ENCODE measurements around the gene CYP19A1. TPM values are rescaled to one million over a fixed set of nuclear protein-coding genes. Genes with fewer than 3 reads are reported as not detected.
A peak's percentile ranks its signal among the peaks of the same experiment; 100 is the strongest.

Gene CYP19A1
- total RNA-seq, 1 experiment from 2014 or later = 0.94 TPM

DNA sequence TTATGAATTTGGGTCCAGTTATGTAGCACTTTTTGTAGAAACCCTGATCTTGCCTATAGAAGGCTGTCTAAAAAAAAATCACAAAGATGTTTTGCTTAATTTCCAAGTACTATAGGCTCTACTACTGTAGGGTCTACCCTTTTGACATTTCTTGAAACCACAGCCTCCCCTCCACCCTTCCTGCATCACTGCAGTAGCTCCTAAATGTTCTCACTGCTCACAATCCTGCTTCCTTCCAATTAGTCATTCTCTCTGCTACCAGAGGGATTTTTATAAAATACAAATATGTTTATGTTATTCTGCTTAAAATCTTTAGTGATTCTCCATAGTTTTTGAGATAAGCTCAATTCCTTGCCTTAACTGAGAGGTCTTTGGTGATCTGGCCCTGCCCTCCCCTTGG lies 114.0 kb downstream of the CYP19A1 start:
- H3K79me2 ChIP-seq (ENCODE audit: low read depth) = no peaks in the 10 kb centered on the region
- TF ChIP-seq, protein P1, sequence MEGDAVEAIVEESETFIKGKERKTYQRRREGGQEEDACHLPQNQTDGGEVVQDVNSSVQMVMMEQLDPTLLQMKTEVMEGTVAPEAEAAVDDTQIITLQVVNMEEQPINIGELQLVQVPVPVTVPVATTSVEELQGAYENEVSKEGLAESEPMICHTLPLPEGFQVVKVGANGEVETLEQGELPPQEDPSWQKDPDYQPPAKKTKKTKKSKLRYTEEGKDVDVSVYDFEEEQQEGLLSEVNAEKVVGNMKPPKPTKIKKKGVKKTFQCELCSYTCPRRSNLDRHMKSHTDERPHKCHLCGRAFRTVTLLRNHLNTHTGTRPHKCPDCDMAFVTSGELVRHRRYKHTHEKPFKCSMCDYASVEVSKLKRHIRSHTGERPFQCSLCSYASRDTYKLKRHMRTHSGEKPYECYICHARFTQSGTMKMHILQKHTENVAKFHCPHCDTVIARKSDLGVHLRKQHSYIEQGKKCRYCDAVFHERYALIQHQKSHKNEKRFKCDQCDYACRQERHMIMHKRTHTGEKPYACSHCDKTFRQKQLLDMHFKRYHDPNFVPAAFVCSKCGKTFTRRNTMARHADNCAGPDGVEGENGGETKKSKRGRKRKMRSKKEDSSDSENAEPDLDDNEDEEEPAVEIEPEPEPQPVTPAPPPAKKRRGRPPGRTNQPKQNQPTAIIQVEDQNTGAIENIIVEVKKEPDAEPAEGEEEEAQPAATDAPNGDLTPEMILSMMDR (conservative IDR thresholded peaks at IDR 0.05) = no peak
- no peak for TF ChIP-seq EZH2 (IDR thresholded peaks at IDR 0.05; ENCODE audit: low read depth)
- H3K27ac ChIP-seq = no peak overlapping the region
- ChIA-PET CTCF (interaction anchor here (1.4 kb wide), 1 partner anchor 61 kb away, joined by 4 read pairs; no protein-coding TSS in a partner anchor), POLR2A (ENCODE audit: unreplicated experiment) (no interaction called here)
- H3K9me3 ChIP-seq (ENCODE audit: insufficient read depth, low read depth) = no peaks in the 10 kb centered on the region
- H3K9me2 ChIP-seq (ENCODE audit: insufficient read depth) = no peaks in the 10 kb centered on the region
- H3K27me3 ChIP-seq (ENCODE audit: insufficient read depth, low read depth) = no peaks in the 10 kb centered on the region
- intact Hi-C loops (cut with micrococcal nuclease; ENCODE audit: unreplicated experiment) = no loop called here
- H3K4me2 ChIP-seq = no peak overlapping the region
- H3K36me3 ChIP-seq (ENCODE audit: low read depth) = no peaks in the 10 kb centered on the region
- no peaks in the 10 kb centered on the region for H4K20me1 ChIP-seq (ENCODE audit: insufficient read depth)
- DNase-seq = no peak
- peaks cover 6% of the 10 kb centered on the region for H3K4me1 ChIP-seq (replicated peaks; ENCODE audit: insufficient read depth)
- H3K4me3 ChIP-seq = no peak overlapping the region
- H3F3A ChIP-seq (ENCODE audit: insufficient read depth, low read depth) = no peaks in the 10 kb centered on the region
- BruUV-seq (replicated peaks) = no TSS peak
- no peak overlapping the region for H2AFZ ChIP-seq

DNA sequence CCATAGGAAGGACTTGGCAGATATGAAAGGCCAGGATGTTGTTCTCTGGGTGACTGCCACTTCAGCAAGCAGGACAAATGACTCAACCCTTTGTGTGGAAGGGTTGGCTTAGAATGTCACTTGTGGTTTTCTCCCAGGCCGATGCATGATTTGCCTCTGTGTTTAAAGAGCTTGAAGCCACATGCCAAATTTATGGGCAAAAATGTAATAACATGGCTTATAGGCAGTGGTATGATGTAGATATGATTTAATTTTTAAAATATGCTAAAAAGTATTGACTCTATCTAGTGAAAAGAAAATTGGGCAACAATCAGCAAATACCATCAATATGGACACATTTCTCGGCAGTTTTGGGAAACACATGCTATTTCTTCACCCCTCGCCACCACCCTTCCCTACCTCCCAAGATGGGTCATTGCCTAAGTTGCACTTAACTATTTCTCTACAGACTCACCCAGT lies 114.6 kb downstream of the CYP19A1 start:
- H3K4me3 ChIP-seq = no peak overlapping the region
- H3K9me2 ChIP-seq (ENCODE audit: insufficient read depth) = no peaks in the 10 kb centered on the region
- H4K20me1 ChIP-seq (ENCODE audit: insufficient read depth) = no peaks in the 10 kb centered on the region
- H3K79me2 ChIP-seq (ENCODE audit: low read depth) = no peaks in the 10 kb centered on the region
- peaks cover 6% of the 10 kb centered on the region for H3K4me1 ChIP-seq (replicated peaks; ENCODE audit: insufficient read depth)
- H3K4me2 ChIP-seq = no peak overlapping the region
- H3K27me3 ChIP-seq (ENCODE audit: insufficient read depth, low read depth) = no peaks in the 10 kb centered on the region
- DNase-seq = peak; percentile 35 to 45
- intact Hi-C loops (cut with micrococcal nuclease; ENCODE audit: unreplicated experiment) = no loop called here
- ChIA-PET POLR2A (ENCODE audit: unreplicated experiment) (no interaction called here), CTCF (interaction anchor here (1.4 kb wide), 1 partner anchor 60 kb away, joined by 4 read pairs; no protein-coding TSS in a partner anchor)
- H3K27ac ChIP-seq = no peak overlapping the region
- H3F3A ChIP-seq (ENCODE audit: insufficient read depth, low read depth) = no peaks in the 10 kb centered on the region
- H2AFZ ChIP-seq = no peak overlapping the region
- no peaks in the 10 kb centered on the region for H3K9me3 ChIP-seq (ENCODE audit: insufficient read depth, low read depth)
- TF ChIP-seq, protein P1 (conservative IDR thresholded peaks at IDR 0.05) = no peak
- TF ChIP-seq EZH2 (IDR thresholded peaks at IDR 0.05; ENCODE audit: low read depth) = no peak
- BruUV-seq (replicated peaks) = no TSS peak
- H3K36me3 ChIP-seq (ENCODE audit: low read depth) = no peaks in the 10 kb centered on the region

DNA sequence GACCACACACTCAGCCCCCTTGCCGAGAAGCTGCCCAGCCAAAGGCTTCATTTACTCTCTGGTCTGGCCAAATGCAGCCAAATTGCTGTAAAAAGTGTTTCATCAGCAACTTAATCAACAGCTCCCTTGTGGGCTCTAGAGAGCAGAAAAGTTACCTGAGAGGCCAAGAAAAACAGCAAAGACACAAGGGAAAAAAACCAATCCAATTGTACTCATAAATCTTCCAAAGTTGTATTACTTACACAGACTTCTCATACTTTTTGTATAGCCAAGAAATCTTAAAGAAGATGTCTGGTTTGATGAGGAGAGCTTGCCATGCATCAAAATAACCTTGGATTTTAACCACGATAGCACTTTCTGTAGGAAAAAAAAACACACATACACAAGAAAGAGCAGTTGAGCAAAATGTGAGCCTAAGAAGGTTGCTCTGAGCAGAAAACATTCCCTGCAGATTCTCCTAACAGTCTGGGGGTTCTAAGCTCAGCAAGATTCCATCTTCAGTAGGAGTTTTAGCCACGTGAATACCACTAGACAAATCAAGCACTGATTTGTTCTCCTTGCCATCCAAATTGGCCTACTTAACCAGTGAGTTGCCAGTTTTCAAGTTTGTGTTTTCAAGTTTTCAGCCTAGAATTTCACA lies 120.0 kb downstream of the CYP19A1 start:
- Histone ChIP-seq H3K9me3 (ENCODE audit: insufficient read depth, low read depth) (no peaks in the 10 kb centered on the region), H3K4me3 (no peak overlapping the region), H3K27me3 (ENCODE audit: insufficient read depth, low read depth) (peaks cover 10% of the 10 kb centered on the region; the same call in 1 of the 2 replicates), H3K36me3 (ENCODE audit: low read depth) (no peaks in the 10 kb centered on the region), H4K20me1 (ENCODE audit: insufficient read depth) (no peaks in the 10 kb centered on the region), H3F3A (ENCODE audit: insufficient read depth, low read depth) (no peaks in the 10 kb centered on the region), H3K27ac (no peak overlapping the region), H2AFZ (no peak overlapping the region), H3K79me2 (ENCODE audit: low read depth) (no peaks in the 10 kb centered on the region), H3K4me1 (replicated peaks; ENCODE audit: insufficient read depth) (no peaks in the 10 kb centered on the region), H3K9me2 (ENCODE audit: insufficient read depth) (no peaks in the 10 kb centered on the region), H3K4me2 (no peak overlapping the region)
- DNase-seq = no peak
- intact Hi-C loops (cut with micrococcal nuclease; ENCODE audit: unreplicated experiment) = no loop called here
- POLR2A ChIA-PET (ENCODE audit: unreplicated experiment) = no interaction called here
- CTCF ChIA-PET = no interaction called here
- no peak for TF ChIP-seq EZH2 (IDR thresholded peaks at IDR 0.05; ENCODE audit: low read depth)
- TF ChIP-seq, protein P1 (conservative IDR thresholded peaks at IDR 0.05) = no peak
- BruUV-seq (replicated peaks) = no TSS peak

Measured in PC-9 (cell line).